HepG2 (cell line): ENCODE results near the gene KIAA1614. TPM values are rescaled to one million over a fixed set of nuclear protein-coding genes. Genes with fewer than 3 reads are reported as not detected.
"Not testable (repeated sequence)": the region's sequence is repeated elsewhere in the genome, so short reads cannot be mapped to it uniquely, and the experiment has no call there.

Experiments used
- ATAC-seq: fragments of 200-7000 bp; cut with Tn5 transposase; 3 replicates; pipeline ENCODE4 v1.9.1; 2020; ENCODE audit warnings: mild to moderate bottlenecking, moderate library complexity
- BruUV-seq: library from RNA; stranded (reverse); fragments of 400-500 nt; replicated peaks from 2 replicates; lab custom pipeline; 2021; lab: Mats Ljungman, UMichigan
- CTCF ChIA-PET: fragments of 300-600 bp; formaldehyde crosslinking; extraction: SDS; loops from one replicate; lab custom pipeline; 2021; ENCODE audit warnings: low total read pairs, inconsistent platforms, low intra/inter-chr PET ratio; lab: Yijun Ruan, JAX
- POLR2A ChIA-PET: fragments of 350-600 bp; sonication (Branson Sonifier 250); formaldehyde crosslinking; loops from one replicate; lab custom pipeline; 2020; ENCODE audit warnings: antibody characterized with exemption, inconsistent platforms; lab: Yijun Ruan, JAX
- DNase-seq: peaks from one replicate; pipeline ENCODE4 v3.0.0-alpha.2; 2015; ENCODE audit warnings: low spot score
- FAIRE-seq: peaks from 3 replicates; lab custom pipeline; 2011; peaks lifted over from hg19 to GRCh38; lab: Jason Lieb, UNC
- H2AFZ ChIP-seq: one replicate; pipeline ENCODE4 v1.6.1; 2011; ENCODE audit warnings: low read length, inconsistent platforms
- H3K27ac ChIP-seq: fragments of 300-600 bp; 3 replicates; pipeline ENCODE4 v1.8.0; 2011; ENCODE audit warnings: mixed run types, mild to moderate bottlenecking, mixed read lengths, low read length, inconsistent platforms; ENCODE audit not compliant: insufficient read depth; ENCODE audit errors: extremely low read length
- H3K27me3 ChIP-seq, 2 experiments: fragments of 200-600 bp in 1 of 2; 2 replicates in 1 of 2; 3 replicates in 1 of 2; pipeline versions ENCODE4 v1.6.0 to v1.8.0; 2011; ENCODE audit warnings: low read length in 2 of 2, mild to moderate bottlenecking in 2 of 2, moderate library complexity in 2 of 2, inconsistent platforms in 1 of 2; ENCODE audit not compliant: insufficient read depth in 2 of 2, control insufficient read depth in 1 of 2
- H3K36me3 ChIP-seq, 2 experiments: fragments of 200-600 bp in 1 of 2; replicated peaks in 1 of 2; 2 replicates in 1 of 2; 3 replicates in 1 of 2; pipeline versions ENCODE4 v1.5.1 to v1.8.0; 2011; ENCODE audit warnings: low read length in 2 of 2, inconsistent platforms in 1 of 2; ENCODE audit not compliant: insufficient read depth in 2 of 2, control insufficient read depth in 1 of 2
- H3K4me1 ChIP-seq: 2 replicates; pipeline ENCODE4 v1.5.1; 2012; ENCODE audit warnings: low read length, inconsistent platforms; ENCODE audit not compliant: insufficient read depth
- H3K4me2 ChIP-seq: 2 replicates; pipeline ENCODE4 v1.6.0; 2011; ENCODE audit warnings: low read depth, low read length, inconsistent platforms
- H3K4me3 ChIP-seq, 3 experiments: fragments of 200-600 bp in 1 of 3; sonication (generic), shearing (Covaris generic) in 1 of 3; replicated peaks in 1 of 3; 2 replicates each; pipeline ENCODE4 v1.5.1; 2011 to 2016; ENCODE audit warnings: low read length in 3 of 3, inconsistent platforms in 2 of 3, low read depth in 2 of 3, mild to moderate bottlenecking in 2 of 3, control low read depth in 1 of 3, mixed read lengths in 1 of 3; ENCODE audit not compliant: insufficient read depth in 1 of 3
- H3K79me2 ChIP-seq: one replicate; pipeline ENCODE4 v1.6.1; 2011; ENCODE audit warnings: low read length, inconsistent platforms; ENCODE audit not compliant: insufficient read depth
- H3K9ac ChIP-seq: 2 replicates; pipeline ENCODE4 v1.6.0; 2011; ENCODE audit warnings: mild to moderate bottlenecking, low read depth, low read length, inconsistent platforms; ENCODE audit not compliant: insufficient read depth
- H3K9me3 ChIP-seq: 2 replicates; pipeline ENCODE4 v1.5.1; 2012; ENCODE audit warnings: mild to moderate bottlenecking, low read length
- H4K20me1 ChIP-seq: 2 replicates; pipeline ENCODE4 v1.6.0; 2011; ENCODE audit warnings: inconsistent platforms, mild to moderate bottlenecking, low read length, moderate library complexity; ENCODE audit not compliant: insufficient read depth
- ZNF24 ChIP-seq: fragments of 450-650 bp; IDR thresholded peaks from 2 replicates; pipeline ENCODE4 v1.6.1; 2017; ENCODE audit warnings: antibody characterized with exemption, mild to moderate bottlenecking
- WGBS: methylation state at CpG from one replicate; pipeline ENCODE4 v1.1.6; 2017; ENCODE audit warnings: low lambda C conversion rate; 5-methylcytosine and 5-hydroxymethylcytosine counted together
- in situ Hi-C: cut with HindIII; loops from 2 replicates; pipeline ENCODE4 v1.10.0; 2017; ENCODE audit warnings: low pct_unique_long_range_greater_than_20kb; ENCODE audit not compliant: extremely low pct_ligation_motif_present
- intact Hi-C: fragments of 100-400 bp; cut with micrococcal nuclease; formaldehyde crosslinking; loops from one replicate; pipeline ENCODE4 v1.10.0; 2022; ENCODE audit not compliant: unreplicated experiment
- polyA plus RNA-seq, 8 experiments: library from polyadenylated mRNA; depleted of rRNA in 3 of 8; stranded (reverse) in 7 of 8; unstranded in 1 of 8; fragments of >200 nt; fragmentation: Illumina TruSeq in 4 of 8; extraction: Trizol in 4 of 8; gene quantifications; 2 replicates each; pipeline versions ENCODE4 v1.2.1 to v1.2.3, GENCODE V29; 2011 to 2016; ENCODE audit warnings: low read depth in 4 of 8, missing spikeins in 1 of 8, mixed read lengths in 1 of 8; ENCODE audit not compliant: insufficient read depth in 1 of 8
- total RNA-seq, 5 experiments: library from RNA; depleted of rRNA; stranded (reverse); fragments of >200 nt; fragmentation: Illumina TruSeq; extraction: Trizol; gene quantifications; 2 replicates each; pipeline ENCODE4 v1.2.3, GENCODE V29; 2016; ENCODE audit warnings: low read depth in 1 of 5

Gene KIAA1614
- total and polyA plus RNA-seq, 2 of the 13 experiments (the other 11 are each of a cell fraction or from before 2014, with no cell fraction given), result 0.15 to 0.77 TPM

DNA sequence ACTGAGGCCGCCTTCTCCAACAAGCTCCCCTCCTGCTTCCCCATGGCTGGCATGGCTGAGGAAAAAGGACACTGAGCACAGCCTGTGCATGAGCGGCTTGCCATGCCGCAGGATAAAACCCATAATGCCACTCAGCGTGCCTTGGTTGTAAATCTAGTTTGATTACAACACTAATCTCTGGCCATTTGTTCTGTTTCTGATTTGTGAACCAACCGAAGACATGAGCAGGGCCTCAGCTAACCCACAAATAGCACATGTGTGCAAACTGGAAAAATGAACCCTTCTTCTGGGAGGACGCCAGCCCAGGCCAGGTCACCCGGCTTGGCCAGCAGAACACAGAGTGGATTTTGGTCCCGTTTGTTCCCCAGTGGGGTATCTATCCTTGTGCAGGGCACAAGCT lies 56.1 kb downstream of the KIAA1614 start:
- H3K79me2 ChIP-seq, ATAC-seq, DNase-seq, intact Hi-C loops, H3K4me3 ChIP-seq, BruUV-seq, H4K20me1 ChIP-seq, CTCF ChIA-PET, H3K27me3 ChIP-seq, H3K9ac ChIP-seq, H3K27ac ChIP-seq, FAIRE-seq, POLR2A ChIA-PET, H3K4me2 ChIP-seq, H3K9me3 ChIP-seq, H2AFZ ChIP-seq, in situ Hi-C loops: not testable (repeated sequence)
- H3K36me3 ChIP-seq, result peaks cover 0 to 33% of the 10 kb centered on the region in 2 experiments; a peak in 4 of 5 replicates
- 91% methylated on average over 8 of the region's 8 CpGs for WGBS
- peaks cover 12% of the 10 kb centered on the region for H3K4me1 ChIP-seq

- WGBS, result 77% methylated on average over 8 of the region's 8 CpGs
- ATAC-seq (no peak), FAIRE-seq (no peak)
These were observed 56.7 kb downstream of the KIAA1614 start for GRCh38 chr1:180969434-180969833.

More at GRCh38 chr1:180969434-180969833, 56.7 kb downstream of the KIAA1614 start:
- no peak overlapping the region for H3K9ac ChIP-seq
- no TSS peak for BruUV-seq
- H2AFZ ChIP-seq, result no peak overlapping the region
- ChIA-PET POLR2A (no interaction called here), CTCF (no interaction called here)
- no peak for DNase-seq
- H3K9me3 ChIP-seq, result no peaks in the 10 kb centered on the region
- in situ Hi-C loops, result no loop called here
- H3K27ac ChIP-seq, result no peak overlapping the region
- peaks cover 12% of the 10 kb centered on the region for H3K4me1 ChIP-seq
- peaks cover 0 to 35% of the 10 kb centered on the region in 2 experiments; a peak in 3 of 5 replicates for H3K36me3 ChIP-seq
- no peaks in the 10 kb centered on the region for H3K27me3 ChIP-seq
- no peak overlapping the region for H3K4me2 ChIP-seq
- TF ChIP-seq ZNF24, result no peak
- intact Hi-C loops, result no loop called here
- H3K4me3 ChIP-seq, result no peak overlapping the region
- H3K79me2 ChIP-seq, result no peaks in the 10 kb centered on the region
- no peaks in the 10 kb centered on the region for H4K20me1 ChIP-seq
